Gastrocnemius medialis (tissue), 4 donors: ENCODE results near the gene FEM1B.

Experiments
- POLR2A ChIP-seq, 2 donors: fragments of 450-650 bp; IDR thresholded peaks; one replicate each; pipeline ENCODE4 v1.6.1; 2017; ENCODE audit warnings: antibody characterized with exemption in 2 of 2, mild to moderate bottlenecking in 2 of 2, moderate library complexity in 2 of 2
- TF ChIP-seq, protein P1 (sequence below), 5 experiments: fragments of 450-650 bp in 3 of 5; fragments of 200-600 bp in 2 of 5; sonication (generic) in 2 of 5; IDR thresholded peaks in 4 of 5; conservative IDR thresholded peaks in 1 of 5; 1 replicate in 4 of 5; 2 replicates in 1 of 5; pipeline ENCODE4 v1.5.1; 2016 to 2019; ENCODE audit warnings: antibody characterized with exemption in 5 of 5, mild to moderate bottlenecking in 3 of 5, moderate library complexity in 3 of 5

DNA sequence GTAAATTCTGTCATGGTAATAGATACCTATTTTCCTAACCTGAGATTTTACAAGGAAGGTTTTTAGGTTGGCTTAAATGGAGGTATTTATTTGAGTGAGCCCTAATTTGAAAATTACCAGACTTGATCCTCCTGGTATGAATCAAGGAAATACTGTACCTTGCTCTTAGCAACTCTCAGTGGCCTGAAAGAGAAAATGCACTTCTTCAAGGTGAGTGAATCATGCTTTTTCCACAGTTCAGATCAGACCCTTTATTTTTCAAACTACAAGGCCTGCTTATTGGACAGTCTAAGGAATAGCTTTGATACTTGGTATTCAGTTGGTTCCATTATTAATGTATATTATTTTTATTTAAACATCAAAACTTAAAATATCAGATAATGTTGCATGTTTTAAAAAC lies 15.4 kb downstream of the FEM1B start:
- no peak for TF ChIP-seq POLR2A (IDR thresholded peaks at IDR 0.05)
- TF ChIP-seq, protein P1, sequence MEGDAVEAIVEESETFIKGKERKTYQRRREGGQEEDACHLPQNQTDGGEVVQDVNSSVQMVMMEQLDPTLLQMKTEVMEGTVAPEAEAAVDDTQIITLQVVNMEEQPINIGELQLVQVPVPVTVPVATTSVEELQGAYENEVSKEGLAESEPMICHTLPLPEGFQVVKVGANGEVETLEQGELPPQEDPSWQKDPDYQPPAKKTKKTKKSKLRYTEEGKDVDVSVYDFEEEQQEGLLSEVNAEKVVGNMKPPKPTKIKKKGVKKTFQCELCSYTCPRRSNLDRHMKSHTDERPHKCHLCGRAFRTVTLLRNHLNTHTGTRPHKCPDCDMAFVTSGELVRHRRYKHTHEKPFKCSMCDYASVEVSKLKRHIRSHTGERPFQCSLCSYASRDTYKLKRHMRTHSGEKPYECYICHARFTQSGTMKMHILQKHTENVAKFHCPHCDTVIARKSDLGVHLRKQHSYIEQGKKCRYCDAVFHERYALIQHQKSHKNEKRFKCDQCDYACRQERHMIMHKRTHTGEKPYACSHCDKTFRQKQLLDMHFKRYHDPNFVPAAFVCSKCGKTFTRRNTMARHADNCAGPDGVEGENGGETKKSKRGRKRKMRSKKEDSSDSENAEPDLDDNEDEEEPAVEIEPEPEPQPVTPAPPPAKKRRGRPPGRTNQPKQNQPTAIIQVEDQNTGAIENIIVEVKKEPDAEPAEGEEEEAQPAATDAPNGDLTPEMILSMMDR (IDR thresholded peaks at IDR 0.05 in 4 of 5, conservative IDR thresholded peaks at IDR 0.05 in 1 of 5), result no peak
